GM21526 (cell line): ENCODE data around the gene DISP1.
"Not testable (repeated sequence)": the region's sequence is repeated elsewhere in the genome, so short reads cannot be mapped to it uniquely, and the experiment has no call there.

Source experiments
- ATAC-seq: cut with Tn5 transposase; IDR thresholded peaks from one replicate; pipeline ENCODE4 v1.9.1; 2021; ENCODE audit warnings: moderate library complexity; ENCODE audit not compliant: unreplicated experiment, low FRiP score

DISP1 gene

DNA sequence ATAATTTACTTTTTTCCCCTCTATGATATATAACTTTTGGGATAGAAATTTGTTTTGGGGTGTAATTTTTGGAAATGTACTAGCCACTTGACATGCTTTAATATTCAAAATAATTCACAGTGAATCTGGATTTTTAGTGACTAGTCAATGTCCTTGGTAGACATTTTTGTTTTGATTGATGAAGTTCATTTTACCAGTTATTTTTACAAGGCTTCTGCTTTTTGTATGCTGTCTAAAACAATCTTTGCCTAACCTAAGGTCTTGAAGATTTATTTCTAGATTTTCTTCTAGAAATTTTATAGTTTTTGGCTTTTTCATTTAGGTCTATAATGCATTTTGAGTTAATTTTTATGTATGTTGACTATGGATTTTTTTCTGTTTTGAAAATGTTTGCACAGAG, 30.9 kb downstream of the DISP1 start:
- no peak for ATAC-seq

GRCh38 chr1:222850550-222850949, 35.7 kb downstream of the DISP1 start:
- not testable (repeated sequence) for ATAC-seq

- no peak for ATAC-seq
These were observed 37.5 kb downstream of the DISP1 start for GRCh38 chr1:222852326-222852725.

DNA sequence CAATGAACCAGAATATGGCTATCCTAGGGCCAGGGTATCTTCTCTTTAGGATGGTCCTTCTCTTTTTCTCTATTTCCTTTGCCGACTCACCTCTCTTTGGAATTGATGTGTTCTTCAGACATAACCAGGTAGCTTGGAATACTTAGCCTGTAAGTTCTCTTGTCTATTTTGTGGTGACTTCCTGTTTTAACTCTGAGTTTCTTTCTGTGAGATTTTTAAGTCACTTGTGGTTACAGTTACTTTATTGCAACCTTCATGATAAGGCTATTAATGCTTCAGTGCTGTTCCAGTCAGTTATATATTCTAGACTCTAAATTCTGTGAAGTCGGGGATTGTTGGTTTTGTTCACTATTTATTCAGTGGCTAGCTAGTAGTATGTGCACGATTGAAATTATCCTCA, 46.2 kb downstream of the DISP1 start:
- no peak for ATAC-seq
